ENCODE results near the gene FAM114A2. TPM values are rescaled to one million over a fixed set of nuclear protein-coding genes. Genes with fewer than 3 reads are reported as not detected.

FAM114A2 gene
- total RNA-seq, 1 experiment from 2014 or later, result 12.8 TPM

DNA sequence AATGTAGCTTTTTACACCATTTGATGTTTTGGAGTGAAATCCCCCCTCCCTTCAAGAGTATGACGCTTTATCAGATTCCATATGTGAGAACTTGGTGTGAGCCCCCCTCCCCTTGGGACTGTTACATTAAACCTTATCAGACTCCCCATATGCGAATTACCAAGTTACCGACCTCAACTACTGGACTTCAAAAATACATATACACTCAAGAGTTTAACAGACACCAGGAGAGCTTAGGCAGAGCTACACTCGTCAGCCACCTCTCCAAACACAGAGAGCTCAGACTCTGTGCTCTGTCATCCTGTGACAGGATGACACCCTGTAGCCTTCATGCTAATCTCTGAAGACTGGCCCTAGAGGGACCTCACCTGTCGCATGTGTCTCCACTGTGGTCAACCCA is 50.2 kb downstream of the FAM114A2 start:
- Histone ChIP-seq H3K27me3 (ENCODE audit: insufficient read depth, low read length) (no peaks in the 10 kb centered on the region), H3K14ac (ENCODE audit: insufficient read depth, low read length) (no peak overlapping the region), H3K4me1 (ENCODE audit: insufficient read depth, low read length) (no peaks in the 10 kb centered on the region), H3K56ac (ENCODE audit: insufficient read length, low read depth, low read length) (no peak overlapping the region), H3K4me2 (ENCODE audit: insufficient read depth, insufficient read length, low read length) (no peak overlapping the region), H3K4ac (ENCODE audit: low read depth, low read length) (no peak overlapping the region), H3K79me2 (ENCODE audit: insufficient read depth, low read length) (no peaks in the 10 kb centered on the region), H2BK20ac (ENCODE audit: low read depth, low read length, poor library complexity, severe bottlenecking) (no peak overlapping the region), H3K9me3 (ENCODE audit: control insufficient read depth, low read depth, low read length) (no peaks in the 10 kb centered on the region), H3K23ac (ENCODE audit: insufficient read length, low read depth, low read length) (no peak overlapping the region), H3K27ac (ENCODE audit: insufficient read length, low read depth, low read length) (no peak overlapping the region), H3K18ac (ENCODE audit: insufficient read length, low read depth, low read length) (no peak overlapping the region), H4K20me1 (ENCODE audit: control insufficient read depth, insufficient read depth, insufficient read length) (no peaks in the 10 kb centered on the region), H4K5ac (ENCODE audit: insufficient read length, low read depth, low read length) (no peak overlapping the region), H3K9ac (ENCODE audit: extremely low read depth, insufficient read length, low read length) (no peak overlapping the region), H2AK5ac (ENCODE audit: insufficient read length, low read length) (no peak overlapping the region), H2BK12ac (ENCODE audit: insufficient read length, low read depth, low read length) (no peak overlapping the region), H4K91ac (ENCODE audit: insufficient read length, low read depth, low read length) (no peak overlapping the region), H3T11ph (ENCODE audit: low read length) (no peak overlapping the region), H3K23me2 (ENCODE audit: insufficient read length, low read depth, low read length, poor library complexity, severe bottlenecking) (no peaks in the 10 kb centered on the region), H4K8ac (replicated peaks; ENCODE audit: insufficient read length, low read depth, low read length) (no peak overlapping the region), H3K79me1 (ENCODE audit: insufficient read depth, low read depth, low read length, poor library complexity, severe bottlenecking) (no peaks in the 10 kb centered on the region), H2AFZ (ENCODE audit: low read length) (no peak overlapping the region), H2BK5ac (ENCODE audit: insufficient read length, low read length) (no peak overlapping the region), H2BK120ac (ENCODE audit: low read depth, low read length, poor library complexity, severe bottlenecking) (no peak overlapping the region), H2BK15ac (ENCODE audit: low read depth, low read length) (no peak overlapping the region)
- Mint-ChIP-seq H3K27ac (no peak overlapping the region), H3K4me1 (no peaks in the 10 kb centered on the region), H3K27me3 (ENCODE audit: low read depth) (no peaks in the 10 kb centered on the region; the same call in 1 of the 2 replicates), H3K36me3 (ENCODE audit: insufficient read depth in 1 of 3, low read depth in 3 of 3) (no peaks in the 10 kb centered on the region), H3K4me3 (no peak overlapping the region), H3K9me3 (no peaks in the 10 kb centered on the region)
- no CpG with 5 or more reads among the region's 5 CpGs for WGBS (ENCODE audit: extremely low coverage, insufficient read length, low lambda C conversion rate)
- no peak for DNase-seq
- TF ChIP-seq, protein P1, sequence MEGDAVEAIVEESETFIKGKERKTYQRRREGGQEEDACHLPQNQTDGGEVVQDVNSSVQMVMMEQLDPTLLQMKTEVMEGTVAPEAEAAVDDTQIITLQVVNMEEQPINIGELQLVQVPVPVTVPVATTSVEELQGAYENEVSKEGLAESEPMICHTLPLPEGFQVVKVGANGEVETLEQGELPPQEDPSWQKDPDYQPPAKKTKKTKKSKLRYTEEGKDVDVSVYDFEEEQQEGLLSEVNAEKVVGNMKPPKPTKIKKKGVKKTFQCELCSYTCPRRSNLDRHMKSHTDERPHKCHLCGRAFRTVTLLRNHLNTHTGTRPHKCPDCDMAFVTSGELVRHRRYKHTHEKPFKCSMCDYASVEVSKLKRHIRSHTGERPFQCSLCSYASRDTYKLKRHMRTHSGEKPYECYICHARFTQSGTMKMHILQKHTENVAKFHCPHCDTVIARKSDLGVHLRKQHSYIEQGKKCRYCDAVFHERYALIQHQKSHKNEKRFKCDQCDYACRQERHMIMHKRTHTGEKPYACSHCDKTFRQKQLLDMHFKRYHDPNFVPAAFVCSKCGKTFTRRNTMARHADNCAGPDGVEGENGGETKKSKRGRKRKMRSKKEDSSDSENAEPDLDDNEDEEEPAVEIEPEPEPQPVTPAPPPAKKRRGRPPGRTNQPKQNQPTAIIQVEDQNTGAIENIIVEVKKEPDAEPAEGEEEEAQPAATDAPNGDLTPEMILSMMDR (conservative IDR thresholded peaks at IDR 0.05), result no peak

All from H9 (cell line).